Lower leg skin (tissue), 4 donors: Measurements from ENCODE around the gene BOLA3. TPM values are rescaled to one million over a fixed set of nuclear protein-coding genes. Genes with fewer than 3 reads are reported as not detected.
A peak's percentile ranks its signal among the peaks of the same experiment; 100 is the strongest.

Experiments used
- DNase-seq, 2 donors: peaks; one replicate each; pipeline ENCODE4 v3.0.0-alpha.2; 2019; ENCODE audit warnings: low spot score in 2 of 2
- H3K4me3 ChIP-seq: fragments of 200-600 bp; sonication (generic); 2 replicates; pipeline ENCODE4 v1.5.1; 2017; ENCODE audit warnings: mild to moderate bottlenecking, low read depth; ENCODE audit not compliant: poor library complexity, severe bottlenecking
- CTCF ChIP-seq, 3 donors: fragments of 450-650 bp; IDR thresholded peaks; one replicate each; pipeline ENCODE4 v1.5.1; 2016; ENCODE audit warnings: antibody characterized with exemption in 3 of 3, mild to moderate bottlenecking in 3 of 3, moderate library complexity in 2 of 3
- POLR2A ChIP-seq, 2 donors: fragments of 450-650 bp; IDR thresholded peaks; one replicate each; pipeline ENCODE4 v1.6.1; 2016 to 2017; ENCODE audit warnings: antibody characterized with exemption in 2 of 2, mild to moderate bottlenecking in 1 of 2, moderate library complexity in 1 of 2
- WGBS, 2 donors: methylation state at CpG; one replicate each; pipeline ENCODE4 v1.1.5; 2018; 5-methylcytosine and 5-hydroxymethylcytosine counted together
- intact Hi-C: fragments of 100-400 bp; cut with DNase I; formaldehyde crosslinking; loops from one replicate; pipeline ENCODE4 v1.15.0; 2023; ENCODE audit warnings: low total_unique reads
- total RNA-seq, 4 donors: library from RNA; depleted of rRNA; stranded (reverse); fragments of >200 nt; gene quantifications; one replicate each; pipeline ENCODE4 v1.1.0, GENCODE V29; 2016

BOLA3 gene
- total RNA-seq, 4 donors from 2014 or later = 7.8 to 19.9 (median 16.6) TPM

GRCh38 chr2:74099835-74100234 is 47.9 kb downstream of the BOLA3 start:
- no peak overlapping the region for H3K4me3 ChIP-seq
- DNase-seq = peak; percentile 30 to 85
- 28 to 35% methylated on average over 3 to 5 of the region's 7 CpGs for WGBS, 2 donors
- intact Hi-C loops = no loop called here
- TF ChIP-seq POLR2A (IDR thresholded peaks at IDR 0.05) (no peak), CTCF (IDR thresholded peaks at IDR 0.05) (no peak)

GRCh38 chr2:74099271-74099670 is 48.4 kb downstream of the BOLA3 start:
- peak in 1 of 2 donors; percentile 81 for DNase-seq
- 81 to 82% methylated on average over 20 of the region's 20 CpGs for WGBS, 2 donors
- TF ChIP-seq CTCF (IDR thresholded peaks at IDR 0.05) (no peak), POLR2A (IDR thresholded peaks at IDR 0.05) (no peak)
- no peak overlapping the region for H3K4me3 ChIP-seq
- intact Hi-C loops = no loop called here

- 92 to 94% methylated on average over 6 of the region's 6 CpGs for WGBS, 2 donors
- peak in 1 of 2 donors; percentile 60 for DNase-seq
- TF ChIP-seq POLR2A (IDR thresholded peaks at IDR 0.05) (no peak), CTCF (IDR thresholded peaks at IDR 0.05) (no peak)
- H3K4me3 ChIP-seq = no peak overlapping the region
- intact Hi-C loops = no loop called here
These were observed 50.1 kb downstream of the BOLA3 start for GRCh38 chr2:74097574-74097973.

- intact Hi-C loops = no loop called here
- 97 to 100% methylated on average over 2 of the region's 2 CpGs for WGBS, 2 donors
- DNase-seq = no peak
- H3K4me3 ChIP-seq = no peak overlapping the region
- no peak for TF ChIP-seq CTCF (IDR thresholded peaks at IDR 0.05)
- TF ChIP-seq POLR2A (IDR thresholded peaks at IDR 0.05) = no peak
These were observed 51.7 kb downstream of the BOLA3 start for GRCh38 chr2:74096052-74096451.

- intact Hi-C loops = no loop called here
- DNase-seq = no peak
- 82 to 86% methylated on average over 3 of the region's 3 CpGs for WGBS, 2 donors
- H3K4me3 ChIP-seq = no peak overlapping the region
- no peak for TF ChIP-seq CTCF (IDR thresholded peaks at IDR 0.05)
- TF ChIP-seq POLR2A (IDR thresholded peaks at IDR 0.05) = no peak
These were observed 52.1 kb downstream of the BOLA3 start for GRCh38 chr2:74095632-74096031.

- H3K4me3 ChIP-seq = no peak overlapping the region
- 88 to 96% methylated on average over 7 of the region's 7 CpGs for WGBS, 2 donors
- DNase-seq = no peak
- intact Hi-C loops = no loop called here
- no peak for TF ChIP-seq CTCF (IDR thresholded peaks at IDR 0.05)
These were observed 53.4 kb downstream of the BOLA3 start for GRCh38 chr2:74094291-74094690.
